Sigmoid colon (tissue), 7 donors: ENCODE measurements around the gene INO80B. TPM values are rescaled to one million over a fixed set of nuclear protein-coding genes. Genes with fewer than 3 reads are reported as not detected.
A peak's percentile ranks its signal among the peaks of the same experiment; 100 is the strongest.

Source experiments
- DNase-seq: peaks from one replicate; pipeline ENCODE4 v3.0.0-alpha.2; 2019
- H3K27ac ChIP-seq, 4 donors: fragments of 200-600 bp; sonication (generic); one replicate each; pipeline ENCODE4 v1.5.1; 2016 to 2019; ENCODE audit warnings: mild to moderate bottlenecking in 1 of 4
- H3K27me3 ChIP-seq, 3 donors: fragments of 200-600 bp; sonication (generic); one replicate each; pipeline ENCODE4 v1.5.1; 2019; ENCODE audit warnings: mild to moderate bottlenecking in 1 of 3
- H3K36me3 ChIP-seq, 4 donors: fragments of 200-600 bp; sonication (generic); one replicate each; pipeline ENCODE4 v1.5.1; 2016 to 2019
- H3K4me1 ChIP-seq, 4 donors: fragments of 200-600 bp; sonication (generic); one replicate each; pipeline ENCODE4 v1.5.1; 2017 to 2019
- H3K4me3 ChIP-seq, 4 donors: fragments of 200-600 bp; sonication (generic); one replicate each; pipeline ENCODE4 v1.5.1; 2017 to 2019; ENCODE audit warnings: mild to moderate bottlenecking in 2 of 4, moderate library complexity in 1 of 4
- H3K9me3 ChIP-seq, 4 donors: fragments of 200-600 bp in 3 of 4; sonication (generic) in 3 of 4; one replicate each; pipeline versions ENCODE4 v1.5.1 to v1.6.1; 2013 to 2019
- EP300 ChIP-seq, 4 donors: sonication (generic); formaldehyde crosslinking; IDR thresholded peaks; one replicate each; pipeline ENCODE4 v1.6.1; 2017; ENCODE audit warnings: antibody characterized with exemption in 4 of 4
- POLR2A ChIP-seq, 2 donors: fragments of 450-650 bp; IDR thresholded peaks; one replicate each; pipeline ENCODE4 v1.6.1; 2016; ENCODE audit warnings: antibody characterized with exemption in 2 of 2, mild to moderate bottlenecking in 2 of 2, moderate library complexity in 2 of 2
- POLR2AphosphoS5 ChIP-seq, 4 donors: sonication (generic); formaldehyde crosslinking; IDR thresholded peaks; one replicate each; pipeline ENCODE4 v1.6.1; 2017; ENCODE audit warnings: antibody characterized with exemption in 4 of 4
- WGBS, 2 donors: extraction: QIAGEN DNeasy Blood & Tissue Kit; methylation state at CpG; one replicate each; pipeline ENCODE4 v1.1.7; 2013; 5-methylcytosine and 5-hydroxymethylcytosine counted together
- intact Hi-C: fragments of 100-400 bp; cut with DNase I; formaldehyde crosslinking; loops from one replicate; pipeline ENCODE4 v1.15.1; 2023
- polyA plus RNA-seq, 3 donors: library from polyadenylated mRNA; stranded (reverse); fragments of 200-250 nt; gene quantifications; one replicate each; pipeline ENCODE4 v1.2.3, GENCODE V29; 2013
- total RNA-seq, 4 donors: library from RNA; depleted of rRNA; stranded (reverse); fragments of >200 nt; gene quantifications; one replicate each; pipeline ENCODE4 v1.1.0, GENCODE V29; 2016
- TF ChIP-seq, protein P1 (sequence below), 4 experiments: fragments of 450-650 bp in 3 of 4; fragments of 200-600 bp in 1 of 4; IDR thresholded peaks; one replicate each; pipeline ENCODE4 v1.5.1; 2016 to 2019; ENCODE audit warnings: antibody characterized with exemption in 4 of 4, mild to moderate bottlenecking in 3 of 4, moderate library complexity in 2 of 4
- donor health status: healthy with polysubstance abuse.
- donor health status: Bipolar disorder and iron deficiency.
- donor health status: healthy.

The INO80B gene
- total and polyA plus RNA-seq, 7 donors, result 7.5 to 41.8 (median 19.2) TPM

DNA sequence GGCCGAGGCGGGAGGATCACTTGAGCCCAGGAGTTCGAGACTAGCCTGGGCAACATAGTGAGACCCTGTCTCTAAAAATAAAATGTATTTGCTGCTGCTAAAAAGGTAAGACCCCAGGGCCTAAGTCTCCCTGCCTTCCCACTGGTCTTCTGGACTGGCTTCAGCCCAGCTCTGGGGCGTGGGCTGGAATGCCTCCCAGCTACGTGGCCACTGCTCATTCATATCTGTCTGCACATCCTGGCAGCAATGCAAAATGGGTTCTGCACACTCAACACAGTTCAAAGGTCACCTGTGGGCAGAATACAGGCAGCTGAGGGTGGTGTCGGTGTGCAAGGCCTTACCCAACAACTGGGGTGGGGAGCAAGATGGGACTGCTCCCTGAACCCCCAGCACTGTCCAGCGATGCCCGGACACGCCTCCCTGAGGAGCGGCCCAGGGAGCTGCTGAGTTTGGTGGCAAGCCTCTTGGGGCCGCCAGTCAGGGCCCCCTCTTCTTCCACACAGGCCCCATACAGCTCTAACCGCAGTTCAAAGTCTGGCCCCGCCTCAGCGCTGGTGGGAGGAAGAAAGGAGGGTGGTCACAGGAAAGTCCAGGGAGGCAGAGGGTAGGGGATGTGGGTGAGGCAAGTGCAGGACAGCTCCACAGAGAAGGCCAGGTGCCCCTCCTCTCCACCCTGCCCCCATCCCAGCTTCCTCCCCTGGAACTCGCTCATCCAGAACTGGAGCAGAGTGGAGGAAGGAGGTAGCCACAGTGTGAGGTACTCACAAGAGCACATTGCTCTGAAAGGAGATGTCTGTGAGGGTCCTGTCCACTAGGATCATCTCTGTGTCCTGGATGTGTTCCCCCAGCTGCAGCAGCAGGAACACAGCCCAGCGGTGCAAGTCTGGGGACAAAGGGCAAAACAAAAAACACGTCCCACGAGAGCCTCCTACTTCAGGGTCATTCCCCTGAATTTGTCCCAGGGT, 25.1 kb upstream of the INO80B start:
- Histone ChIP-seq H3K27me3 (no peaks in the 10 kb centered on the region), H3K9me3 (no peaks in the 10 kb centered on the region), H3K36me3 (peaks cover 0 to 77% (median 31%) of the 10 kb centered on the region in 4 donors), H3K4me1 (no peaks in the 10 kb centered on the region), H3K27ac (no peak overlapping the region), H3K4me3 (no peak overlapping the region)
- TF ChIP-seq, protein P1, sequence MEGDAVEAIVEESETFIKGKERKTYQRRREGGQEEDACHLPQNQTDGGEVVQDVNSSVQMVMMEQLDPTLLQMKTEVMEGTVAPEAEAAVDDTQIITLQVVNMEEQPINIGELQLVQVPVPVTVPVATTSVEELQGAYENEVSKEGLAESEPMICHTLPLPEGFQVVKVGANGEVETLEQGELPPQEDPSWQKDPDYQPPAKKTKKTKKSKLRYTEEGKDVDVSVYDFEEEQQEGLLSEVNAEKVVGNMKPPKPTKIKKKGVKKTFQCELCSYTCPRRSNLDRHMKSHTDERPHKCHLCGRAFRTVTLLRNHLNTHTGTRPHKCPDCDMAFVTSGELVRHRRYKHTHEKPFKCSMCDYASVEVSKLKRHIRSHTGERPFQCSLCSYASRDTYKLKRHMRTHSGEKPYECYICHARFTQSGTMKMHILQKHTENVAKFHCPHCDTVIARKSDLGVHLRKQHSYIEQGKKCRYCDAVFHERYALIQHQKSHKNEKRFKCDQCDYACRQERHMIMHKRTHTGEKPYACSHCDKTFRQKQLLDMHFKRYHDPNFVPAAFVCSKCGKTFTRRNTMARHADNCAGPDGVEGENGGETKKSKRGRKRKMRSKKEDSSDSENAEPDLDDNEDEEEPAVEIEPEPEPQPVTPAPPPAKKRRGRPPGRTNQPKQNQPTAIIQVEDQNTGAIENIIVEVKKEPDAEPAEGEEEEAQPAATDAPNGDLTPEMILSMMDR (IDR thresholded peaks at IDR 0.05), result no peak
- TF ChIP-seq POLR2A (IDR thresholded peaks at IDR 0.05) (no peak), POLR2AphosphoS5 (IDR thresholded peaks at IDR 0.05) (no peak), EP300 (IDR thresholded peaks at IDR 0.05) (no peak)
- WGBS, 2 donors, result 34 to 81% methylated on average over 18 of the region's 18 CpGs
- DNase-seq, result peak; percentile 47
- intact Hi-C loops, result no loop called here

GRCh38 chr2:74430502-74430901, 24.4 kb upstream of the INO80B start:
- Histone ChIP-seq H3K4me3 (no peak overlapping the region), H3K36me3 (peaks cover 0 to 72% (median 31%) of the 10 kb centered on the region in 4 donors), H3K27ac (no peak overlapping the region), H3K4me1 (no peaks in the 10 kb centered on the region), H3K27me3 (no peaks in the 10 kb centered on the region), H3K9me3 (no peaks in the 10 kb centered on the region)
- intact Hi-C loops, result no loop called here
- 72 to 82% methylated on average over 11 of the region's 11 CpGs for WGBS, 2 donors
- DNase-seq, result peak; percentile 46
- TF ChIP-seq POLR2AphosphoS5 (IDR thresholded peaks at IDR 0.05) (no peak), POLR2A (IDR thresholded peaks at IDR 0.05) (no peak), EP300 (IDR thresholded peaks at IDR 0.05) (no peak)
- TF ChIP-seq, protein P1 (IDR thresholded peaks at IDR 0.05), result no peak

- H3K4me1 ChIP-seq, result peaks cover 0 to 49% (median 34%) of the 10 kb centered on the region in 4 donors
- H3K4me3 ChIP-seq, result peak overlapping the region in 3 of 4 donors; percentile 2 to 16 (median 5)
- peaks cover 0 to 4% (median 0%) of the 10 kb centered on the region in 3 donors for H3K27me3 ChIP-seq
- H3K36me3 ChIP-seq, result peaks cover 0 to 22% (median 3%) of the 10 kb centered on the region in 4 donors
- TF ChIP-seq POLR2AphosphoS5 (IDR thresholded peaks at IDR 0.05), result no peak
- TF ChIP-seq EP300 (IDR thresholded peaks at IDR 0.05), result no peak
- TF ChIP-seq, protein P1 (IDR thresholded peaks at IDR 0.05), result no peak
- no peak for TF ChIP-seq POLR2A (IDR thresholded peaks at IDR 0.05)
- WGBS, 2 donors, result 85 to 93% methylated on average over 43 of the region's 43 CpGs
- no peaks in the 10 kb centered on the region for H3K9me3 ChIP-seq
- H3K27ac ChIP-seq, result no peak overlapping the region
- no peak for DNase-seq
- intact Hi-C loops, result no loop called here
Observed at GRCh38 chr2:74436111-74436805, 18.6 kb upstream of the INO80B start.

- H3K4me3 ChIP-seq, result no peak overlapping the region
- peaks cover 0 to 13% (median 3%) of the 10 kb centered on the region in 4 donors for H3K36me3 ChIP-seq
- 69 to 83% methylated on average over 6 of the region's 6 CpGs for WGBS, 2 donors
- no peak for TF ChIP-seq POLR2A (IDR thresholded peaks at IDR 0.05)
- TF ChIP-seq, protein P1 (IDR thresholded peaks at IDR 0.05), result no peak
- TF ChIP-seq POLR2AphosphoS5 (IDR thresholded peaks at IDR 0.05), result no peak
- TF ChIP-seq EP300 (IDR thresholded peaks at IDR 0.05), result no peak
- H3K4me1 ChIP-seq, result peaks cover 0 to 57% (median 42%) of the 10 kb centered on the region in 4 donors
- DNase-seq, result no peak
- peak overlapping the region in 1 of 4 donors; percentile 17 for H3K27ac ChIP-seq
- intact Hi-C loops, result no loop called here
- peaks cover 5 to 13% (median 6%) of the 10 kb centered on the region in 3 donors for H3K27me3 ChIP-seq
- no peaks in the 10 kb centered on the region for H3K9me3 ChIP-seq
Observed at GRCh38 chr2:74436848-74437695, 17.8 kb upstream of the INO80B start.
